HUES64 (cell line): ENCODE data around the gene NDE1.

Experiments used
- H3K27ac ChIP-seq: 2 replicates; pipeline ENCODE4 v1.7.0; 2013; ENCODE audit warnings: low read depth, low read length, inconsistent platforms
- H3K27me3 ChIP-seq: 2 replicates; pipeline ENCODE4 v1.6.1; 2013; ENCODE audit warnings: mild to moderate bottlenecking, low read length; ENCODE audit not compliant: insufficient read depth
- H3K36me3 ChIP-seq: 2 replicates; pipeline ENCODE4 v1.6.1; 2013; ENCODE audit warnings: mild to moderate bottlenecking, low read length; ENCODE audit not compliant: insufficient read depth
- H3K4me1 ChIP-seq: 2 replicates; pipeline ENCODE4 v1.6.1; 2013; ENCODE audit warnings: mild to moderate bottlenecking, low read length, moderate library complexity; ENCODE audit not compliant: insufficient read depth
- H3K4me3 ChIP-seq: 2 replicates; pipeline ENCODE4 v1.5.1; 2013; ENCODE audit warnings: mild to moderate bottlenecking, low read length, moderate library complexity
- H3K9ac ChIP-seq: 2 replicates; pipeline ENCODE4 v1.6.1; 2013; ENCODE audit warnings: mild to moderate bottlenecking, low read depth, low read length
- H3K9me3 ChIP-seq: 2 replicates; pipeline ENCODE4 v1.6.1; 2013; ENCODE audit warnings: low read depth, low read length; ENCODE audit not compliant: insufficient read depth
- WGBS: fragments of 150-250, 120-280 bp; methylation state at CpG from one replicate; pipeline ENCODE4 v1.1.7; 2013; ENCODE audit warnings: missing lambda C conversion rate; 5-methylcytosine and 5-hydroxymethylcytosine counted together

Gene NDE1

GRCh38 chr16:15757077-15757386, 107.0 kb downstream of the NDE1 start:
- H3K27me3 ChIP-seq, result no peaks in the 10 kb centered on the region
- no peak overlapping the region for H3K27ac ChIP-seq
- no peak overlapping the region for H3K4me3 ChIP-seq
- H3K9ac ChIP-seq, result no peak overlapping the region
- H3K9me3 ChIP-seq, result no peaks in the 10 kb centered on the region
- no peaks in the 10 kb centered on the region for H3K36me3 ChIP-seq
- WGBS, result 72% methylated on average over 10 of the region's 10 CpGs
- peaks cover 5% of the 10 kb centered on the region; the same call in 1 of the 2 replicates for H3K4me1 ChIP-seq

GRCh38 chr16:15757630-15758251, 107.7 kb downstream of the NDE1 start:
- H3K9me3 ChIP-seq, result no peaks in the 10 kb centered on the region
- no peak overlapping the region for H3K4me3 ChIP-seq
- H3K27me3 ChIP-seq, result no peaks in the 10 kb centered on the region
- H3K36me3 ChIP-seq, result no peaks in the 10 kb centered on the region
- H3K4me1 ChIP-seq, result peaks cover 5% of the 10 kb centered on the region; the same call in 1 of the 2 replicates
- H3K27ac ChIP-seq, result no peak overlapping the region
- WGBS, result 94% methylated on average over 23 of the region's 23 CpGs
- H3K9ac ChIP-seq, result no peak overlapping the region

- Histone ChIP-seq H3K36me3 (no peaks in the 10 kb centered on the region), H3K4me1 (peaks cover 5% of the 10 kb centered on the region; the same call in 1 of the 2 replicates), H3K27ac (no peak overlapping the region), H3K27me3 (no peaks in the 10 kb centered on the region), H3K9ac (no peak overlapping the region), H3K9me3 (no peaks in the 10 kb centered on the region), H3K4me3 (no peak overlapping the region)
- WGBS, result 96% methylated on average over 4 of the region's 4 CpGs
Measured at GRCh38 chr16:15759070-15759469, 109.0 kb downstream of the NDE1 start.

GRCh38 chr16:15760129-15760528, 110.1 kb downstream of the NDE1 start:
- Histone ChIP-seq H3K27me3 (no peaks in the 10 kb centered on the region), H3K27ac (no peak overlapping the region), H3K9ac (no peak overlapping the region), H3K4me3 (no peak overlapping the region), H3K4me1 (peaks cover 5% of the 10 kb centered on the region; the same call in 1 of the 2 replicates), H3K9me3 (no peaks in the 10 kb centered on the region), H3K36me3 (no peaks in the 10 kb centered on the region)
- 90% methylated on average over 1 of the region's 1 CpG for WGBS

- Histone ChIP-seq H3K27me3 (no peaks in the 10 kb centered on the region), H3K9me3 (no peaks in the 10 kb centered on the region), H3K4me1 (peaks cover 5% of the 10 kb centered on the region; the same call in 1 of the 2 replicates), H3K4me3 (no peak overlapping the region), H3K27ac (no peak overlapping the region), H3K36me3 (no peaks in the 10 kb centered on the region), H3K9ac (no peak overlapping the region)
- WGBS, result 86% methylated on average over 2 of the region's 2 CpGs
Measured at GRCh38 chr16:15764112-15764511, 114.1 kb downstream of the NDE1 start.

- Histone ChIP-seq H3K27ac (no peak overlapping the region), H3K9me3 (no peaks in the 10 kb centered on the region), H3K27me3 (no peaks in the 10 kb centered on the region), H3K4me3 (no peak overlapping the region), H3K36me3 (no peaks in the 10 kb centered on the region), H3K4me1 (peaks cover 5% of the 10 kb centered on the region; the same call in 1 of the 2 replicates), H3K9ac (no peak overlapping the region)
- 84% methylated on average over 4 of the region's 4 CpGs for WGBS
Measured at GRCh38 chr16:15765116-15765515, 115.1 kb downstream of the NDE1 start.

GRCh38 chr16:15765880-15766279, 115.8 kb downstream of the NDE1 start:
- peaks cover 5% of the 10 kb centered on the region; the same call in 1 of the 2 replicates for H3K4me1 ChIP-seq
- no peaks in the 10 kb centered on the region for H3K36me3 ChIP-seq
- no peak overlapping the region for H3K9ac ChIP-seq
- 45% methylated on average over 3 of the region's 3 CpGs for WGBS
- no peak overlapping the region for H3K4me3 ChIP-seq
- H3K9me3 ChIP-seq, result no peaks in the 10 kb centered on the region
- no peak overlapping the region for H3K27ac ChIP-seq
- H3K27me3 ChIP-seq, result no peaks in the 10 kb centered on the region

- 94% methylated on average over 5 of the region's 5 CpGs for WGBS
- no peaks in the 10 kb centered on the region for H3K4me1 ChIP-seq
- no peaks in the 10 kb centered on the region for H3K27me3 ChIP-seq
- no peak overlapping the region for H3K9ac ChIP-seq
- no peaks in the 10 kb centered on the region for H3K36me3 ChIP-seq
- no peak overlapping the region for H3K27ac ChIP-seq
- H3K9me3 ChIP-seq, result no peaks in the 10 kb centered on the region
- H3K4me3 ChIP-seq, result no peak overlapping the region
Measured at GRCh38 chr16:15766918-15767317, 116.9 kb downstream of the NDE1 start.

- WGBS, result 94% methylated on average over 4 of the region's 4 CpGs
- H3K27ac ChIP-seq, result no peak overlapping the region
- H3K27me3 ChIP-seq, result no peaks in the 10 kb centered on the region
- no peaks in the 10 kb centered on the region for H3K36me3 ChIP-seq
- H3K4me3 ChIP-seq, result no peak overlapping the region
- H3K9ac ChIP-seq, result no peak overlapping the region
- H3K4me1 ChIP-seq, result no peaks in the 10 kb centered on the region
- H3K9me3 ChIP-seq, result no peaks in the 10 kb centered on the region
Measured at GRCh38 chr16:15768201-15768600, 118.2 kb downstream of the NDE1 start.

GRCh38 chr16:15769239-15769638, 119.2 kb downstream of the NDE1 start:
- no peaks in the 10 kb centered on the region for H3K27me3 ChIP-seq
- H3K27ac ChIP-seq, result no peak overlapping the region
- no peaks in the 10 kb centered on the region for H3K9me3 ChIP-seq
- 97% methylated on average over 8 of the region's 8 CpGs for WGBS
- no peak overlapping the region for H3K4me3 ChIP-seq
- no peaks in the 10 kb centered on the region for H3K4me1 ChIP-seq
- no peak overlapping the region for H3K9ac ChIP-seq
- no peaks in the 10 kb centered on the region for H3K36me3 ChIP-seq

- Histone ChIP-seq H3K4me1 (no peaks in the 10 kb centered on the region), H3K4me3 (no peak overlapping the region), H3K9ac (no peak overlapping the region), H3K9me3 (no peaks in the 10 kb centered on the region), H3K27ac (no peak overlapping the region), H3K36me3 (no peaks in the 10 kb centered on the region), H3K27me3 (no peaks in the 10 kb centered on the region)
- WGBS, result 83% methylated on average over 7 of the region's 7 CpGs
Measured at GRCh38 chr16:15770107-15770506, 120.1 kb downstream of the NDE1 start.

- no peaks in the 10 kb centered on the region for H3K9me3 ChIP-seq
- no peaks in the 10 kb centered on the region for H3K4me1 ChIP-seq
- 89% methylated on average over 3 of the region's 3 CpGs for WGBS
- H3K4me3 ChIP-seq, result no peak overlapping the region
- H3K27ac ChIP-seq, result no peak overlapping the region
- no peak overlapping the region for H3K9ac ChIP-seq
- H3K27me3 ChIP-seq, result no peaks in the 10 kb centered on the region
- no peaks in the 10 kb centered on the region for H3K36me3 ChIP-seq
Measured at GRCh38 chr16:15770512-15770911, 120.5 kb downstream of the NDE1 start.
